HEK293T (cell line): ENCODE results near the gene TMEM223.
A peak's percentile ranks its signal among the peaks of the same experiment; 100 is the strongest.

Source experiments
- CTCF ChIA-PET: fragments of 350-600 bp; formaldehyde crosslinking; extraction: SDS; loops from one replicate; lab custom pipeline; 2021; ENCODE audit warnings: antibody characterized with exemption, inconsistent platforms; lab: Yijun Ruan, JAX
- POLR2A ChIA-PET: fragments of 350-600 bp; formaldehyde crosslinking; extraction: SDS; loops from one replicate; lab custom pipeline; 2020; ENCODE audit warnings: antibody characterized with exemption, inconsistent platforms; lab: Yijun Ruan, JAX
- DNase-seq: peaks from one replicate; pipeline ENCODE4 v3.0.0; 2012; ENCODE audit warnings: mixed read lengths; ENCODE audit errors: extremely low spot score
- ARNT ChIP-seq: fragments of 450-650 bp; IDR thresholded peaks from 2 replicates; pipeline ENCODE4 v1.6.1; 2017; ENCODE audit warnings: mild to moderate bottlenecking
- BHLHE40 ChIP-seq: fragments of 450-650 bp; IDR thresholded peaks from 2 replicates; pipeline ENCODE4 v1.6.1; 2016; ENCODE audit warnings: mild to moderate bottlenecking, moderate library complexity, borderline replicate concordance
- CTBP1 ChIP-seq: fragments of 450-650 bp; IDR thresholded peaks from 2 replicates; pipeline ENCODE4 v1.6.1; 2016; ENCODE audit warnings: borderline replicate concordance
- ELF4 ChIP-seq: fragments of 450-650 bp; IDR thresholded peaks from 2 replicates; pipeline ENCODE4 v1.6.1; 2017; ENCODE audit warnings: antibody characterized with exemption
- FOXA1 ChIP-seq: fragments of 450-650 bp; IDR thresholded peaks from 2 replicates; pipeline ENCODE4 v1.6.1; 2016; ENCODE audit warnings: mild to moderate bottlenecking
- FOXK2 ChIP-seq: fragments of 450-650 bp; IDR thresholded peaks from 2 replicates; pipeline ENCODE4 v1.6.1; 2016; ENCODE audit warnings: mild to moderate bottlenecking
- FOXM1 ChIP-seq: fragments of 450-650 bp; IDR thresholded peaks from 2 replicates; pipeline ENCODE4 v1.6.1; 2017; ENCODE audit warnings: mild to moderate bottlenecking, borderline replicate concordance
- HDGF ChIP-seq: fragments of 450-650 bp; IDR thresholded peaks from 2 replicates; pipeline ENCODE4 v1.6.1; 2017; ENCODE audit warnings: antibody characterized with exemption, borderline replicate concordance
- L3MBTL2 ChIP-seq: fragments of 450-650 bp; conservative IDR thresholded peaks from 2 replicates; pipeline ENCODE4 v1.6.1; 2016; ENCODE audit warnings: mild to moderate bottlenecking
- LEF1 ChIP-seq: fragments of 450-650 bp; IDR thresholded peaks from 2 replicates; pipeline ENCODE4 v1.6.1; 2017; ENCODE audit warnings: mild to moderate bottlenecking, borderline replicate concordance
- NFRKB ChIP-seq: fragments of 450-650 bp; IDR thresholded peaks from 2 replicates; pipeline ENCODE4 v1.6.1; 2016; ENCODE audit warnings: mild to moderate bottlenecking, moderate library complexity
- PKNOX1 ChIP-seq: fragments of 450-650 bp; IDR thresholded peaks from 2 replicates; pipeline ENCODE4 v1.6.1; 2016
- SP1 ChIP-seq: fragments of 450-650 bp; IDR thresholded peaks from 2 replicates; pipeline ENCODE4 v1.6.1; 2017
- SUZ12 ChIP-seq: fragments of 450-650 bp; IDR thresholded peaks from 2 replicates; pipeline ENCODE4 v1.6.1; 2016; ENCODE audit warnings: mild to moderate bottlenecking
- TARDBP ChIP-seq: fragments of 450-650 bp; IDR thresholded peaks from 2 replicates; pipeline ENCODE4 v1.6.1; 2016
- ZNF384 ChIP-seq: fragments of 450-650 bp; IDR thresholded peaks from 2 replicates; pipeline ENCODE4 v1.6.1; 2016

The TMEM223 gene

GRCh38 chr11:62805076-62805892 is 13.5 kb upstream of the TMEM223 start, which contains the start of gene NXF1:
Gene NXF1 (minus strand): TSS chr11:62805440. CDS start chr11:62805356, 84 bp downstream.
- DNase-seq: peak; percentile 99
- POLR2A ChIA-PET: interaction anchor here (0.8 to 3.5 kb wide), 19 partner anchors 8 to 78 kb away, joined by 3 to 43 read pairs (median 5); partner anchors contain the start of genes HNRNPUL2, SLC3A2, STX5 and TAF6L
- CTCF ChIA-PET: no interaction called here
- peak; percentile 94 for TF ChIP-seq LEF1
- no peak for TF ChIP-seq HDGF
- no peak for TF ChIP-seq L3MBTL2
- peak; percentile 55; the same call in 1 of the 2 replicates for TF ChIP-seq FOXM1
- no peak for TF ChIP-seq FOXK2
- peak; percentile 91 for TF ChIP-seq ELF4

GRCh38 chr11:62804310-62805075 is 12.7 kb upstream of the TMEM223 start:
- POLR2A ChIA-PET: interaction anchor here (0.9 to 2.2 kb wide), 7 partner anchors 8 to 60 kb away, joined by 3 to 14 read pairs (median 5); partner anchors contain the start of gene STX5
- no peak for DNase-seq
- TF ChIP-seq TARDBP (no peak), PKNOX1 (0 out of 2 replicates have a peak, but pooled peaks have one; percentile 15)
- CTCF ChIA-PET: no interaction called here

GRCh38 chr11:62801071-62801470 is 9.3 kb upstream of the TMEM223 start:
- POLR2A ChIA-PET: interaction anchor here (0.7 to 2.4 kb wide), 10 partner anchors 10 to 89 kb away, joined by 3 to 11 read pairs (median 4); partner anchors contain the start of genes HNRNPUL2, STX5, TMEM179B and ZBTB3

GRCh38 chr11:62799486-62799885 is 7.7 kb upstream of the TMEM223 start:
- POLR2A ChIA-PET: interaction anchor here (1.4 to 2.4 kb wide), 2 partner anchors 9 to 42 kb away, joined by 3 to 11 read pairs; no protein-coding TSS in a partner anchor
- TF ChIP-seq FOXK2 (no peak), PKNOX1 (no peak), HDGF (no peak), FOXA1 (no peak), CTBP1 (no peak), BHLHE40 (no peak), ZNF384 (no peak), FOXM1 (no peak), L3MBTL2 (no peak)
- no peak for DNase-seq
- CTCF ChIA-PET: no interaction called here

More at GRCh38 chr11:62801071-62801470, 9.3 kb upstream of the TMEM223 start:
- CTCF ChIA-PET: no interaction called here
- DNase-seq: no peak
- no peak for TF ChIP-seq PKNOX1
- no peak for TF ChIP-seq SUZ12
- no peak for TF ChIP-seq ELF4
- no peak for TF ChIP-seq FOXK2
- TF ChIP-seq L3MBTL2: no peak
- no peak for TF ChIP-seq ARNT
- no peak for TF ChIP-seq TARDBP
- TF ChIP-seq SP1: no peak
- TF ChIP-seq FOXA1: no peak
- no peak for TF ChIP-seq HDGF
- TF ChIP-seq NFRKB: no peak
- no peak for TF ChIP-seq FOXM1
- TF ChIP-seq LEF1: no peak
- TF ChIP-seq BHLHE40: no peak
- no peak for TF ChIP-seq ZNF384
- no peak for TF ChIP-seq CTBP1

GRCh38 chr11:62796281-62796680 is 4.5 kb upstream of the TMEM223 start:
- no peak for DNase-seq
- POLR2A ChIA-PET: interaction anchor here (1.0 to 2.0 kb wide), 6 partner anchors 8 to 60 kb away, joined by 3 to 6 read pairs (median 5); partner anchors contain the start of gene TMEM179B
- no peak for TF ChIP-seq LEF1
- TF ChIP-seq ELF4: no peak
- no peak for TF ChIP-seq BHLHE40
- TF ChIP-seq SP1: no peak
- no peak for TF ChIP-seq PKNOX1
- no peak for TF ChIP-seq HDGF
- TF ChIP-seq ARNT: no peak
- TF ChIP-seq ZNF384: no peak
- no peak for TF ChIP-seq SUZ12
- no peak for TF ChIP-seq NFRKB
- TF ChIP-seq CTBP1: no peak
- no peak for TF ChIP-seq TARDBP
- CTCF ChIA-PET: interaction anchor here (1.4 kb wide), 1 partner anchor 9 kb away, joined by 4 read pairs; the partner anchor contains the start of gene TMEM179B
